ENCODE data around the gene TSACC. TPM values are rescaled to one million over a fixed set of nuclear protein-coding genes. Genes with fewer than 3 reads are reported as not detected.

Gene TSACC
- total and polyA plus RNA-seq, 8 donors, result 0.56 TPM; not detected in 7

GRCh38 chr1:156391366-156391677, 53.0 kb downstream of the TSACC start:
- 74% methylated on average over 11 of the region's 11 CpGs for WGBS, 2 donors
- no peaks in the 10 kb centered on the region for H3K4me1 ChIP-seq
- DNase-seq (no peak), FAIRE-seq (no peak), ATAC-seq (no peak)
- TF ChIP-seq CTCF (IDR thresholded peaks at IDR 0.05), result no peak
- H3K36me3 ChIP-seq, result no peaks in the 10 kb centered on the region
- intact Hi-C loops (cut with DNase I), result no loop called here
- H3K27me3 ChIP-seq, result no peaks in the 10 kb centered on the region
- H3K9me3 ChIP-seq, result no peaks in the 10 kb centered on the region
- H3K27ac ChIP-seq, result no peak overlapping the region
- no peak overlapping the region for H3K4me3 ChIP-seq

GRCh38 chr1:156391701-156392100, 53.4 kb downstream of the TSACC start:
- ATAC-seq, result no peak
- no peak for DNase-seq
- no peaks in the 10 kb centered on the region for H3K4me1 ChIP-seq
- intact Hi-C loops (cut with DNase I), result no loop called here
- no peak for FAIRE-seq
- 62 to 64% methylated on average over 8 of the region's 8 CpGs for WGBS, 2 donors
- H3K9me3 ChIP-seq, result no peaks in the 10 kb centered on the region
- H3K36me3 ChIP-seq, result no peaks in the 10 kb centered on the region
- TF ChIP-seq CTCF (IDR thresholded peaks at IDR 0.05), result no peak
- no peaks in the 10 kb centered on the region for H3K27me3 ChIP-seq
- H3K27ac ChIP-seq, result no peak overlapping the region
- no peak overlapping the region for H3K4me3 ChIP-seq

- Histone ChIP-seq H3K27me3 (no peaks in the 10 kb centered on the region), H3K9me3 (no peaks in the 10 kb centered on the region), H3K27ac (no peak overlapping the region), H3K4me1 (no peaks in the 10 kb centered on the region), H3K4me3 (no peak overlapping the region), H3K36me3 (no peaks in the 10 kb centered on the region)
- DNase-seq (no peak), FAIRE-seq (no peak), ATAC-seq (no peak)
- intact Hi-C loops (cut with DNase I), result no loop called here
- no peak for TF ChIP-seq CTCF (IDR thresholded peaks at IDR 0.05)
- WGBS, 2 donors, result 79 to 87% methylated on average over 13 of the region's 13 CpGs
Observed at GRCh38 chr1:156392452-156392853, 54.1 kb downstream of the TSACC start.

- TF ChIP-seq CTCF (IDR thresholded peaks at IDR 0.05), result no peak
- Histone ChIP-seq H3K27me3 (no peaks in the 10 kb centered on the region), H3K4me1 (no peaks in the 10 kb centered on the region), H3K4me3 (no peak overlapping the region), H3K36me3 (no peaks in the 10 kb centered on the region), H3K9me3 (no peaks in the 10 kb centered on the region), H3K27ac (no peak overlapping the region)
- DNase-seq (no peak), FAIRE-seq (no peak), ATAC-seq (no peak)
- intact Hi-C loops (cut with DNase I), result no loop called here
Observed at GRCh38 chr1:156393095-156393494, 54.8 kb downstream of the TSACC start.

- no peaks in the 10 kb centered on the region for H3K4me1 ChIP-seq
- 77% methylated on average over 9 of the region's 9 CpGs for WGBS, 2 donors
Observed at GRCh38 chr1:156394082-156394481, 55.8 kb downstream of the TSACC start.

More at GRCh38 chr1:156394082-156394481, 55.8 kb downstream of the TSACC start:
- Histone ChIP-seq H3K4me3 (no peak overlapping the region), H3K36me3 (no peaks in the 10 kb centered on the region), H3K27ac (no peak overlapping the region), H3K27me3 (no peaks in the 10 kb centered on the region), H3K9me3 (no peaks in the 10 kb centered on the region)
- TF ChIP-seq CTCF (IDR thresholded peaks at IDR 0.05), result no peak
- intact Hi-C loops (cut with DNase I), result no loop called here
- FAIRE-seq, result no peak
- DNase-seq, result no peak
- ATAC-seq, result no peak

Measured in pancreas (tissue), 10 donors.